Measurements from ENCODE around the gene SERPINH1.
A peak's percentile ranks its signal among the peaks of the same experiment; 100 is the strongest.
"Not testable (repeated sequence)": the region's sequence is repeated elsewhere in the genome, so short reads cannot be mapped to it uniquely, and the experiment has no call there.

The SERPINH1 gene

GRCh38 chr11:75571625-75572024 lies 9.6 kb downstream of the SERPINH1 start:
- DNase-seq, result peak in 1 of 56 donors; percentile 70

GRCh38 chr11:75572744-75573143 lies 10.7 kb downstream of the SERPINH1 start:
- DNase-seq, result peak in 1 of 56 donors; percentile 54

- no peak for DNase-seq
Observed at GRCh38 chr11:75574698-75575602, 12.9 kb downstream of the SERPINH1 start.

GRCh38 chr11:75576017-75576416 lies 14.0 kb downstream of the SERPINH1 start:
- DNase-seq, result no peak

- peak in 3 of 56 donors; percentile 14 to 29 (median 22) for DNase-seq
Observed at GRCh38 chr11:75576499-75576918, 14.5 kb downstream of the SERPINH1 start.

GRCh38 chr11:75577207-75577606 lies 15.2 kb downstream of the SERPINH1 start:
- DNase-seq, result peak in 23 of 56 donors; percentile 7 to 59 (median 25)

GRCh38 chr11:75578977-75579376 lies 16.9 kb downstream of the SERPINH1 start:
- DNase-seq, result no peak

- no peak for DNase-seq
Observed at GRCh38 chr11:75579841-75580240, 17.8 kb downstream of the SERPINH1 start.

GRCh38 chr11:75582506-75582894 lies 20.4 kb downstream of the SERPINH1 start:
- DNase-seq, result no peak

- DNase-seq, result peak in 45 of 56 donors; percentile 20 to 86 (median 62)
Observed at GRCh38 chr11:75582895-75583717, 21.1 kb downstream of the SERPINH1 start.

GRCh38 chr11:75583718-75584658 lies 21.9 kb downstream of the SERPINH1 start:
- peak in 51 of 56 donors; percentile 18 to 80 (median 63) for DNase-seq

- DNase-seq, result not testable (repeated sequence)
Observed at GRCh38 chr11:75584659-75585292, 22.7 kb downstream of the SERPINH1 start.

GRCh38 chr11:75585293-75585670 lies 23.2 kb downstream of the SERPINH1 start:
- DNase-seq, result no peak

GRCh38 chr11:75586395-75586794 lies 24.3 kb downstream of the SERPINH1 start:
- DNase-seq, result no peak

- DNase-seq, result no peak
Observed at GRCh38 chr11:75588051-75588481, 26.0 kb downstream of the SERPINH1 start.

- DNase-seq, result no peak
Observed at GRCh38 chr11:75589051-75589450, 27.0 kb downstream of the SERPINH1 start.

- no peak for DNase-seq
Observed at GRCh38 chr11:75589933-75590332, 27.9 kb downstream of the SERPINH1 start.

- DNase-seq, result no peak
Observed at GRCh38 chr11:75591371-75591770, 29.3 kb downstream of the SERPINH1 start.

- peak in 3 of 56 donors; percentile 15 to 35 (median 20) for DNase-seq
Observed at GRCh38 chr11:75591966-75592365, 29.9 kb downstream of the SERPINH1 start.

GRCh38 chr11:75592715-75593114 lies 30.7 kb downstream of the SERPINH1 start:
- no peak for DNase-seq
